IgD-negative memory B cell (primary cell): ENCODE results near the gene ADAMTSL2. TPM values are rescaled to one million over a fixed set of nuclear protein-coding genes. Genes with fewer than 3 reads are reported as not detected.
A peak's percentile ranks its signal among the peaks of the same experiment; 100 is the strongest.

ENCODE experiments used
- H3K27ac Mint-ChIP-seq, 3 donors: one replicate each; pipeline ENCODE4 v1.8.0; 2020 to 2022; ENCODE audit warnings: mild to moderate bottlenecking in 3 of 3, mixed read lengths in 3 of 3, moderate library complexity in 1 of 3
- H3K27me3 Mint-ChIP-seq: one replicate; pipeline ENCODE4 v1.8.0; 2021; ENCODE audit warnings: mixed read lengths
- H3K36me3 Mint-ChIP-seq: one replicate; pipeline ENCODE4 v1.8.0; 2020; ENCODE audit warnings: mild to moderate bottlenecking, mixed read lengths
- H3K4me1 Mint-ChIP-seq, 3 donors: one replicate each; pipeline ENCODE4 v1.8.0; 2020 to 2022; ENCODE audit warnings: mixed read lengths in 3 of 3, mild to moderate bottlenecking in 1 of 3
- H3K4me3 Mint-ChIP-seq, 4 donors: one replicate each; pipeline ENCODE4 v1.8.0; 2020 to 2022; ENCODE audit warnings: mild to moderate bottlenecking in 4 of 4, mixed read lengths in 4 of 4, moderate library complexity in 3 of 4
- H3K9me3 Mint-ChIP-seq, 3 donors: one replicate each; pipeline ENCODE4 v1.8.0; 2020 to 2021; ENCODE audit warnings: mixed read lengths in 3 of 3, mild to moderate bottlenecking in 1 of 3
- polyA plus RNA-seq: library from polyadenylated mRNA; unstranded; fragments of 300-500 nt; fragmentation: Illumina TruSeq; gene quantifications from one replicate; pipeline ENCODE4 v1.2.3, GENCODE V29; 2021

The ADAMTSL2 gene
- polyA plus RNA-seq, 1 donor from 2014 or later, result not detected

- Mint-ChIP-seq H3K27ac (no peak overlapping the region), H3K4me1 (no peaks in the 10 kb centered on the region), H3K27me3 (peaks cover 16% of the 10 kb centered on the region), H3K4me3 (no peak overlapping the region), H3K9me3 (no peaks in the 10 kb centered on the region), H3K36me3 (no peaks in the 10 kb centered on the region)
These were observed 11.8 kb downstream of the ADAMTSL2 start for GRCh38 chr9:133546287-133546680.

GRCh38 chr9:133547116-133547515, 12.6 kb downstream of the ADAMTSL2 start:
- Mint-ChIP-seq H3K36me3 (no peaks in the 10 kb centered on the region), H3K27me3 (peaks cover 14% of the 10 kb centered on the region), H3K4me3 (no peak overlapping the region), H3K4me1 (no peaks in the 10 kb centered on the region), H3K9me3 (no peaks in the 10 kb centered on the region), H3K27ac (no peak overlapping the region)

- no peaks in the 10 kb centered on the region for H3K36me3 Mint-ChIP-seq
- H3K4me3 Mint-ChIP-seq, result no peak overlapping the region
- no peaks in the 10 kb centered on the region for H3K4me1 Mint-ChIP-seq
- no peaks in the 10 kb centered on the region for H3K9me3 Mint-ChIP-seq
- H3K27ac Mint-ChIP-seq, result no peak overlapping the region
- H3K27me3 Mint-ChIP-seq, result peaks cover 16% of the 10 kb centered on the region
These were observed 16.9 kb downstream of the ADAMTSL2 start for GRCh38 chr9:133551446-133551845.

GRCh38 chr9:133552236-133552635, 17.7 kb downstream of the ADAMTSL2 start:
- no peaks in the 10 kb centered on the region for H3K9me3 Mint-ChIP-seq
- no peaks in the 10 kb centered on the region for H3K36me3 Mint-ChIP-seq
- no peak overlapping the region for H3K27ac Mint-ChIP-seq
- peaks cover 15% of the 10 kb centered on the region for H3K27me3 Mint-ChIP-seq
- H3K4me1 Mint-ChIP-seq, result no peaks in the 10 kb centered on the region
- H3K4me3 Mint-ChIP-seq, result no peak overlapping the region

- H3K4me1 Mint-ChIP-seq, result peaks cover 2 to 3% (median 2%) of the 10 kb centered on the region in 3 donors
- peaks cover 18% of the 10 kb centered on the region for H3K27me3 Mint-ChIP-seq
- H3K36me3 Mint-ChIP-seq, result no peaks in the 10 kb centered on the region
These were observed 18.6 kb downstream of the ADAMTSL2 start for GRCh38 chr9:133553123-133553522.

GRCh38 chr9:133553973-133554713, 19.6 kb downstream of the ADAMTSL2 start:
- H3K9me3 Mint-ChIP-seq, result no peaks in the 10 kb centered on the region
- peaks cover 6 to 12% (median 12%) of the 10 kb centered on the region in 3 donors for H3K4me1 Mint-ChIP-seq
- H3K4me3 Mint-ChIP-seq, result no peak overlapping the region
- no peak overlapping the region for H3K27ac Mint-ChIP-seq
- peaks cover 27% of the 10 kb centered on the region for H3K27me3 Mint-ChIP-seq
- no peaks in the 10 kb centered on the region for H3K36me3 Mint-ChIP-seq

More at GRCh38 chr9:133553123-133553522, 18.6 kb downstream of the ADAMTSL2 start:
- Mint-ChIP-seq H3K9me3 (no peaks in the 10 kb centered on the region), H3K4me3 (no peak overlapping the region), H3K27ac (no peak overlapping the region)

GRCh38 chr9:133554729-133555128, 20.2 kb downstream of the ADAMTSL2 start:
- no peak overlapping the region for H3K27ac Mint-ChIP-seq
- peaks cover 27% of the 10 kb centered on the region for H3K27me3 Mint-ChIP-seq
- H3K9me3 Mint-ChIP-seq, result no peaks in the 10 kb centered on the region
- no peak overlapping the region for H3K4me3 Mint-ChIP-seq
- no peaks in the 10 kb centered on the region for H3K36me3 Mint-ChIP-seq
- H3K4me1 Mint-ChIP-seq, result peaks cover 6 to 12% (median 12%) of the 10 kb centered on the region in 3 donors

- Mint-ChIP-seq H3K36me3 (no peaks in the 10 kb centered on the region), H3K27me3 (peaks cover 22% of the 10 kb centered on the region), H3K4me3 (no peak overlapping the region), H3K4me1 (peaks cover 6 to 12% (median 12%) of the 10 kb centered on the region in 3 donors), H3K27ac (no peak overlapping the region), H3K9me3 (no peaks in the 10 kb centered on the region)
These were observed 21.9 kb downstream of the ADAMTSL2 start for GRCh38 chr9:133556354-133556753.

- peaks cover 6 to 12% (median 12%) of the 10 kb centered on the region in 3 donors for H3K4me1 Mint-ChIP-seq
- no peaks in the 10 kb centered on the region for H3K36me3 Mint-ChIP-seq
- H3K27me3 Mint-ChIP-seq, result peaks cover 22% of the 10 kb centered on the region
- H3K9me3 Mint-ChIP-seq, result peaks cover 0 to 2% (median 0%) of the 10 kb centered on the region in 3 donors
- H3K4me3 Mint-ChIP-seq, result peak overlapping the region in 1 of 4 donors; percentile 12
- no peak overlapping the region for H3K27ac Mint-ChIP-seq
These were observed 23.1 kb downstream of the ADAMTSL2 start for GRCh38 chr9:133557581-133557980.

- Mint-ChIP-seq H3K4me3 (peak overlapping the region; percentile 12 to 48 (median 35)), H3K27me3 (peaks cover 22% of the 10 kb centered on the region), H3K4me1 (peaks cover 6 to 12% (median 12%) of the 10 kb centered on the region in 3 donors), H3K9me3 (peaks cover 0 to 2% (median 0%) of the 10 kb centered on the region in 3 donors), H3K36me3 (no peaks in the 10 kb centered on the region), H3K27ac (no peak overlapping the region)
These were observed 24.0 kb downstream of the ADAMTSL2 start for GRCh38 chr9:133558191-133559126.

GRCh38 chr9:133560311-133560710, 25.8 kb downstream of the ADAMTSL2 start:
- peaks cover 22% of the 10 kb centered on the region for H3K27me3 Mint-ChIP-seq

GRCh38 chr9:133560944-133561343, 26.4 kb downstream of the ADAMTSL2 start:
- Mint-ChIP-seq H3K36me3 (no peaks in the 10 kb centered on the region), H3K4me3 (no peak overlapping the region), H3K9me3 (peaks cover 0 to 2% (median 0%) of the 10 kb centered on the region in 3 donors), H3K27ac (no peak overlapping the region), H3K27me3 (peaks cover 20% of the 10 kb centered on the region), H3K4me1 (peaks cover 6 to 12% (median 12%) of the 10 kb centered on the region in 3 donors)

More at GRCh38 chr9:133560311-133560710, 25.8 kb downstream of the ADAMTSL2 start:
- Mint-ChIP-seq H3K36me3 (no peaks in the 10 kb centered on the region), H3K27ac (no peak overlapping the region), H3K4me1 (peaks cover 6 to 12% (median 12%) of the 10 kb centered on the region in 3 donors), H3K9me3 (peaks cover 0 to 2% (median 0%) of the 10 kb centered on the region in 3 donors), H3K4me3 (no peak overlapping the region)

GRCh38 chr9:133561976-133562554, 27.6 kb downstream of the ADAMTSL2 start:
- H3K4me3 Mint-ChIP-seq, result no peak overlapping the region
- H3K27me3 Mint-ChIP-seq, result peaks cover 15% of the 10 kb centered on the region
- peaks cover 6 to 12% (median 12%) of the 10 kb centered on the region in 3 donors for H3K4me1 Mint-ChIP-seq
- no peak overlapping the region for H3K27ac Mint-ChIP-seq
- H3K36me3 Mint-ChIP-seq, result no peaks in the 10 kb centered on the region
- peaks cover 0 to 2% (median 0%) of the 10 kb centered on the region in 3 donors for H3K9me3 Mint-ChIP-seq

- H3K4me1 Mint-ChIP-seq, result peaks cover 6 to 12% (median 12%) of the 10 kb centered on the region in 3 donors
- H3K4me3 Mint-ChIP-seq, result no peak overlapping the region
- H3K27ac Mint-ChIP-seq, result no peak overlapping the region
- no peaks in the 10 kb centered on the region for H3K36me3 Mint-ChIP-seq
- peaks cover 12% of the 10 kb centered on the region for H3K27me3 Mint-ChIP-seq
- H3K9me3 Mint-ChIP-seq, result peaks cover 0 to 2% (median 0%) of the 10 kb centered on the region in 3 donors
These were observed 28.2 kb downstream of the ADAMTSL2 start for GRCh38 chr9:133562611-133563290.
